GM18519 (cell line): Measurements from ENCODE around the gene PLBD2.

ENCODE experiments used
- ATAC-seq: cut with Tn5 transposase; IDR thresholded peaks from one replicate; pipeline ENCODE4 v1.9.1; 2021; ENCODE audit warnings: mild to moderate bottlenecking, moderate library complexity; ENCODE audit not compliant: unreplicated experiment, low FRiP score

Gene PLBD2

DNA sequence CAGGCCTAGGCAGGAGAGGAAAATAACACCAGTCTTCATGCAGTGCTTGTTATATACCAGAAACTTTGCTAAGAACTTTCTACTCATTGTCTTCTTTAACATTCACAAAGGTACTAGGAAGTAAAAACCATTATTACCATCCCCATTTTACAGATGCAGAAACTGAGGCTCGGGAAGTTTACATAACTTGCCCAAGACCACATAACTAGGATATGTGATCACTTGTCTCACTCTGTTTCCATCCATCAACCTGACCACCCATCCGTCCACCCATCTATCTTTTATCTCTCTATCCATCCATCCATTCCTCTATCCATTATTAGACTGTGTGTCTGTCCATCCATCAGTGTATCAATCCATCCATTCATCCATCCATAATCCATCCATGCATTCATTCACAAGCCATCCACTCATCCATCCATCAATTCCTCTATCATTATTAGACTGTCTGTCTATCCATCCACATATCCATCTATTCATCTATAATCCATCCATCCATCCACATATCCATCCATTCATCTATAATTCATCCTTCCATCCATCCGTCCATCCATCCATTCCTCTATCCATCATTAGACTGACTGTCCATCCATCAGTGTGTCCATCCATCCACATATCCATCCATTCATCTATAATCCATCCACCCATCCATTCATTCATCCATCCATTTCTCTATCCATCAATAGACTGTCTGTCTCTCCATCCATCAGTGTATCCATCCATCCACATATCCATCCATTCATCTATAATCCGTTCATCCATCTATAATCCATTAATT, 80.3 kb downstream of the PLBD2 start:
- no peak for ATAC-seq

- no peak for ATAC-seq
Observed at GRCh38 chr12:113439301-113439597, 80.9 kb downstream of the PLBD2 start.

DNA sequence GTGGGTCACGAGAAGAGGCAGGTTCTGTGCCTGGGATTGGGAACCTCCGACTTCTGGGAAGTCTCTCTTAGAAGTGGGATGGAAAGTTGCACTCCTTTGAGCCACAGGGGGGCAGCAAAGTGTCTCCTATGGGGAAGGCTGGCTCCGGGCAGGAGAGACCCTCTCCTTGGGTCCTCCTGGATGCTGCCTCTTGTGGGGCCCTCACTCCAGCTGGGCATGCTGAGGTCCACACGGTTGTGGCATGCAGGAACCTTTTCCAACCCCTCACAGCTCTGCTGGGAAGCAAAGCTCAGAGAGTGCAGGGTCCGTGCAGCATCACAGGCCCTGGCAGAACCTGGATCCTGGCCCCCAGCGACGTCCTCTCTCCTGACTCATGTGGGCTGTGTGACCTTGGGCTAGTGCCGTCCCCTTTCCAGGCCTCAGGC, 81.2 kb downstream of the PLBD2 start:
- no peak for ATAC-seq

DNA sequence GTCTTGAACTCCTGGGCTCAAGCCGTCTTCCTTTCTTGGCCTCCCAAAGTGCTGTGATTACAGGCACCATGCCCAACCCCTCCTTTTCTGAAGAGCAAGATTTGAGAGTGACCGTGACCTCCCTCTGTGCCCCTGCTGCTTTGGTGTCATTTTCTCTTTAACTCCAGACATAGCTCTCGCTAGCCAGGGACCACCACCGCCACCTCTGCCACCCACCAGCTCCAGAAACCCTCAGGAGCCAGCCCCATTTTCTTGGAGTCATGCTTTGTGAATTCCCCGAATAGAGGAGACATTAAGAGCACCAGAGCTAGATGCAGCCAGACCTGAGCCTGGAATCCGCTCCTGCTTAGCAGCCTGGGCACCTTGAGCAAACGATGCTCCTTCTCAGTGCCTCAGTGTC, 81.9 kb downstream of the PLBD2 start:
- ATAC-seq, result no peak
